Measurements from ENCODE around the gene CFTR.

GRCh38 chr7:117619681-117620080 is 139.9 kb downstream of the CFTR start:
- TF ChIP-seq CTCF (optimal IDR thresholded peaks at IDR 0.05 in 1 of 3, IDR thresholded peaks at IDR 0.05 in 1 of 3, conservative IDR thresholded peaks at IDR 0.05 in 1 of 3; ENCODE audit: extremely low read depth in 1 of 3, insufficient read depth in 2 of 3, low read length in 3 of 3) (no peak), EZH2 (IDR thresholded peaks at IDR 0.05; ENCODE audit: low read length) (no peak)

All from keratinocyte (primary cell).